OCI-LY7 (cell line): ENCODE results near the gene CPXM1.

Experiments
- EZH2phosphoT487 ChIP-seq: fragments of 200-600 bp; sonication (generic); IDR thresholded peaks from 2 replicates; pipeline ENCODE4 v1.6.1; 2018; ENCODE audit warnings: low read depth, borderline replicate concordance, mild to moderate bottlenecking, mixed run types, antibody characterized with exemption, low read length, moderate library complexity, mixed read lengths
- TF ChIP-seq, protein P1 (sequence below): fragments of 200-600 bp; sonication (generic); conservative IDR thresholded peaks from 2 replicates; pipeline ENCODE4 v1.5.1; 2014; ENCODE audit warnings: mild to moderate bottlenecking, antibody characterized with exemption, low read length, moderate library complexity, mixed read lengths

DNA sequence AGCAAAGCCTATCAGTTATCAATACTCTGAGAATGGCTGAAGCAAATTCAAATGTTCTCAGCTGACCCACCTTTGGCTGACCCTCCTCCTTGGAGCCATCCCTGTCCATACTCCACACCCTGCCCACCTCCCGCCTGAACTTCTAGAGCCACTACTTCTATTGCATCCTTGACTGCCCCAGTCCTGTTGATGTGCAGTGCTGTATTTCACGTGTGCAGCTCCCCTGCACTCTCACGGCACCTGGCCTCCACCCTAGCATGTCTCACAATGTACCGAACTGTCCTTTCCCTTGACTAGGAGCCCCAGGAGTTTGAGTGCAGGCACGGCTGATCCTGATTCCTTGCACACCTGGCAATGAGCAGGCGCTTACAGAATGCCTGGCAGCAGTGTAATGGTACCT is 7.0 kb downstream of the CPXM1 start:
- TF ChIP-seq, protein P1, sequence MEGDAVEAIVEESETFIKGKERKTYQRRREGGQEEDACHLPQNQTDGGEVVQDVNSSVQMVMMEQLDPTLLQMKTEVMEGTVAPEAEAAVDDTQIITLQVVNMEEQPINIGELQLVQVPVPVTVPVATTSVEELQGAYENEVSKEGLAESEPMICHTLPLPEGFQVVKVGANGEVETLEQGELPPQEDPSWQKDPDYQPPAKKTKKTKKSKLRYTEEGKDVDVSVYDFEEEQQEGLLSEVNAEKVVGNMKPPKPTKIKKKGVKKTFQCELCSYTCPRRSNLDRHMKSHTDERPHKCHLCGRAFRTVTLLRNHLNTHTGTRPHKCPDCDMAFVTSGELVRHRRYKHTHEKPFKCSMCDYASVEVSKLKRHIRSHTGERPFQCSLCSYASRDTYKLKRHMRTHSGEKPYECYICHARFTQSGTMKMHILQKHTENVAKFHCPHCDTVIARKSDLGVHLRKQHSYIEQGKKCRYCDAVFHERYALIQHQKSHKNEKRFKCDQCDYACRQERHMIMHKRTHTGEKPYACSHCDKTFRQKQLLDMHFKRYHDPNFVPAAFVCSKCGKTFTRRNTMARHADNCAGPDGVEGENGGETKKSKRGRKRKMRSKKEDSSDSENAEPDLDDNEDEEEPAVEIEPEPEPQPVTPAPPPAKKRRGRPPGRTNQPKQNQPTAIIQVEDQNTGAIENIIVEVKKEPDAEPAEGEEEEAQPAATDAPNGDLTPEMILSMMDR, result no peak
- TF ChIP-seq EZH2phosphoT487, result no peak
